ENCODE data around the gene HTR2A. TPM values are rescaled to one million over a fixed set of nuclear protein-coding genes. Genes with fewer than 3 reads are reported as not detected.

The HTR2A gene
- total RNA-seq, 2 experiments from 2014 or later = not detected

- Mint-ChIP-seq H3K36me3 (ENCODE audit: low read depth) (no peaks in the 10 kb centered on the region), H3K4me3 (no peak overlapping the region), H3K9me3 (no peaks in the 10 kb centered on the region), H3K27me3 (peaks cover 12% of the 10 kb centered on the region), H3K4me1 (ENCODE audit: low read depth) (no peaks in the 10 kb centered on the region), H3K27ac (no peak overlapping the region)
- intact Hi-C loops (cut with micrococcal nuclease) = no loop called here
- no peak for ATAC-seq
- TF ChIP-seq CTCF (IDR thresholded peaks at IDR 0.05) = no peak
- no peak for DNase-seq
- CTCF ChIA-PET = no interaction called here
- POLR2A ChIA-PET = no interaction called here
Observed at GRCh38 chr13:46905249-46905648, 8.4 kb upstream of the HTR2A start.

GRCh38 chr13:46903748-46904147, 6.9 kb upstream of the HTR2A start:
- ChIA-PET POLR2A (interaction anchor here (0.6 kb wide), 1 partner anchor 923 kb away, joined by 3 read pairs; no protein-coding TSS in a partner anchor), CTCF (interaction anchor here (1.2 kb wide), 2 partner anchors 9 to 11 kb away, joined by 3 read pairs; no protein-coding TSS in a partner anchor)
- no peak for ATAC-seq
- Mint-ChIP-seq H3K27me3 (peaks cover 12% of the 10 kb centered on the region), H3K27ac (no peak overlapping the region), H3K4me3 (no peak overlapping the region), H3K36me3 (ENCODE audit: low read depth) (no peaks in the 10 kb centered on the region), H3K9me3 (no peaks in the 10 kb centered on the region), H3K4me1 (ENCODE audit: low read depth) (no peaks in the 10 kb centered on the region)
- no peak for TF ChIP-seq CTCF (IDR thresholded peaks at IDR 0.05)
- DNase-seq = no peak
- intact Hi-C loops (cut with micrococcal nuclease) = no loop called here

- no peak for DNase-seq
- peaks cover 17% of the 10 kb centered on the region for H3K27me3 Mint-ChIP-seq
- POLR2A ChIA-PET = no interaction called here
- peaks cover 1% of the 10 kb centered on the region for H3K4me1 Mint-ChIP-seq (ENCODE audit: low read depth)
- CTCF ChIA-PET = no interaction called here
- no peak overlapping the region for H3K4me3 Mint-ChIP-seq
- H3K27ac Mint-ChIP-seq = no peak overlapping the region
- no peaks in the 10 kb centered on the region for H3K9me3 Mint-ChIP-seq
- no peak for TF ChIP-seq CTCF (IDR thresholded peaks at IDR 0.05)
- intact Hi-C loops (cut with micrococcal nuclease) = no loop called here
- ATAC-seq = no peak
- no peaks in the 10 kb centered on the region for H3K36me3 Mint-ChIP-seq (ENCODE audit: low read depth)
Observed at GRCh38 chr13:46901721-46902120, 4.9 kb upstream of the HTR2A start.

GRCh38 chr13:46899801-46900200, 2.9 kb upstream of the HTR2A start:
- POLR2A ChIA-PET = no interaction called here
- Mint-ChIP-seq H3K4me1 (ENCODE audit: low read depth) (peaks cover 5% of the 10 kb centered on the region), H3K36me3 (ENCODE audit: low read depth) (no peaks in the 10 kb centered on the region), H3K9me3 (no peaks in the 10 kb centered on the region), H3K27ac (no peak overlapping the region), H3K27me3 (peaks cover 29% of the 10 kb centered on the region), H3K4me3 (no peak overlapping the region)
- no peak for TF ChIP-seq CTCF (IDR thresholded peaks at IDR 0.05)
- no peak for DNase-seq
- ATAC-seq = no peak
- CTCF ChIA-PET = no interaction called here
- intact Hi-C loops (cut with micrococcal nuclease) = no loop called here

- no peaks in the 10 kb centered on the region for H3K36me3 Mint-ChIP-seq (ENCODE audit: low read depth)
- POLR2A ChIA-PET = interaction anchor here (0.8 kb wide), 1 partner anchor 100 kb away, joined by 4 read pairs; no protein-coding TSS in a partner anchor
- peaks cover 12% of the 10 kb centered on the region for H3K4me1 Mint-ChIP-seq (ENCODE audit: low read depth)
- CTCF ChIA-PET = interaction anchor here (0.9 to 1.5 kb wide), 7 partner anchors 8 to 145 kb away, joined by 3 to 7 read pairs (median 3); no protein-coding TSS in a partner anchor
- TF ChIP-seq CTCF (IDR thresholded peaks at IDR 0.05) = no peak
- H3K27ac Mint-ChIP-seq = no peak overlapping the region
- no peaks in the 10 kb centered on the region for H3K9me3 Mint-ChIP-seq
- intact Hi-C loops (cut with micrococcal nuclease) = no loop called here
- peaks cover 46% of the 10 kb centered on the region for H3K27me3 Mint-ChIP-seq
- no peak for DNase-seq
- no peak for ATAC-seq
- H3K4me3 Mint-ChIP-seq = no peak overlapping the region
Observed at GRCh38 chr13:46895381-46895780, 1.5 kb downstream of the HTR2A start.
